ENCODE results near the gene CCDC102B.

The CCDC102B gene

DNA sequence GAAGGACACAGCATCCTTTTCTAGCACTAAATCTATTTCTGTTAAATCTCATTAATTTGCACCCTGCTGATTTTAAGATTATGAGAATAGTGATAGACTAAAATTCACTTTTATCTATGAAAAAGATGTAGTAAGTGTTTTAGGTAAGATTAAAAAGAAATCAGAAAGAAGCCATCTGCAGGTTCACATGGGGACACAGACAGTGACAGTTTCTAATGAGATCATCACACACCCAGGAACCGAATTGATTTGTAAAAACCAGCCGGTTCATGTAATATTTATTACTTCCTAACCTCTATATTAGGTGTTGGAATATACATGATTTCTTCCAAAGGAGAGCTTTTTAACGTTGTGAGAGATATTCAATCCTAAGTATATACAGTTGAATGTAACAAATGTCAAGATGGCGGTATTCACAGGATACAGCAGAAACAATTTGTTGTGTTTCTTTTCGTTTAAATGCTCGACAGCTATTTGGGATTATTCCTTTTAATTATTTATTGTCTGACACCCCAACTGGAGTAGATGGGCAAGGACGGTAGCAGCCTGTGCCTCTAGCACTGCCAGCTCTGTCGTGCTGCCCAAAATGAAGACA, 223.4 kb downstream of the CCDC102B start:
- no peaks in the 10 kb centered on the region for H3K79me2 ChIP-seq (ENCODE audit: insufficient read depth, low read depth)
- no peak overlapping the region for H3K27ac ChIP-seq
- no peak overlapping the region for H3K4me2 ChIP-seq
- H3K4me3 ChIP-seq (IDR thresholded peaks at IDR 0.05; ENCODE audit: insufficient read depth, low read depth, low read length) = no peak overlapping the region
- H2AFZ ChIP-seq (ENCODE audit: low read depth) = no peak overlapping the region
- H3K27me3 ChIP-seq (ENCODE audit: insufficient read depth, low read depth) = no peaks in the 10 kb centered on the region
- H3K9ac ChIP-seq = no peak overlapping the region
- no peaks in the 10 kb centered on the region for H4K20me1 ChIP-seq (ENCODE audit: insufficient read depth)
- TF ChIP-seq, protein P1, sequence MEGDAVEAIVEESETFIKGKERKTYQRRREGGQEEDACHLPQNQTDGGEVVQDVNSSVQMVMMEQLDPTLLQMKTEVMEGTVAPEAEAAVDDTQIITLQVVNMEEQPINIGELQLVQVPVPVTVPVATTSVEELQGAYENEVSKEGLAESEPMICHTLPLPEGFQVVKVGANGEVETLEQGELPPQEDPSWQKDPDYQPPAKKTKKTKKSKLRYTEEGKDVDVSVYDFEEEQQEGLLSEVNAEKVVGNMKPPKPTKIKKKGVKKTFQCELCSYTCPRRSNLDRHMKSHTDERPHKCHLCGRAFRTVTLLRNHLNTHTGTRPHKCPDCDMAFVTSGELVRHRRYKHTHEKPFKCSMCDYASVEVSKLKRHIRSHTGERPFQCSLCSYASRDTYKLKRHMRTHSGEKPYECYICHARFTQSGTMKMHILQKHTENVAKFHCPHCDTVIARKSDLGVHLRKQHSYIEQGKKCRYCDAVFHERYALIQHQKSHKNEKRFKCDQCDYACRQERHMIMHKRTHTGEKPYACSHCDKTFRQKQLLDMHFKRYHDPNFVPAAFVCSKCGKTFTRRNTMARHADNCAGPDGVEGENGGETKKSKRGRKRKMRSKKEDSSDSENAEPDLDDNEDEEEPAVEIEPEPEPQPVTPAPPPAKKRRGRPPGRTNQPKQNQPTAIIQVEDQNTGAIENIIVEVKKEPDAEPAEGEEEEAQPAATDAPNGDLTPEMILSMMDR (conservative IDR thresholded peaks at IDR 0.05; ENCODE audit: low read depth, low read length) = no peak
- no peaks in the 10 kb centered on the region for H3K36me3 ChIP-seq (ENCODE audit: insufficient read depth)
- no peaks in the 10 kb centered on the region for H3K4me1 ChIP-seq (ENCODE audit: low read depth, poor library complexity, severe bottlenecking)

- Histone ChIP-seq H3K4me1 (ENCODE audit: low read depth, poor library complexity, severe bottlenecking) (no peaks in the 10 kb centered on the region), H2AFZ (ENCODE audit: low read depth) (no peak overlapping the region), H3K79me2 (ENCODE audit: insufficient read depth, low read depth) (no peaks in the 10 kb centered on the region), H4K20me1 (ENCODE audit: insufficient read depth) (no peaks in the 10 kb centered on the region), H3K9ac (no peak overlapping the region), H3K36me3 (ENCODE audit: insufficient read depth) (no peaks in the 10 kb centered on the region), H3K27me3 (ENCODE audit: insufficient read depth, low read depth) (no peaks in the 10 kb centered on the region), H3K27ac (no peak overlapping the region), H3K4me3 (IDR thresholded peaks at IDR 0.05; ENCODE audit: insufficient read depth, low read depth, low read length) (no peak overlapping the region), H3K4me2 (no peak overlapping the region)
- TF ChIP-seq, protein P1 (conservative IDR thresholded peaks at IDR 0.05; ENCODE audit: low read depth, low read length) = no peak
Measured at GRCh38 chr18:69022426-69022825, 224.5 kb downstream of the CCDC102B start.

DNA sequence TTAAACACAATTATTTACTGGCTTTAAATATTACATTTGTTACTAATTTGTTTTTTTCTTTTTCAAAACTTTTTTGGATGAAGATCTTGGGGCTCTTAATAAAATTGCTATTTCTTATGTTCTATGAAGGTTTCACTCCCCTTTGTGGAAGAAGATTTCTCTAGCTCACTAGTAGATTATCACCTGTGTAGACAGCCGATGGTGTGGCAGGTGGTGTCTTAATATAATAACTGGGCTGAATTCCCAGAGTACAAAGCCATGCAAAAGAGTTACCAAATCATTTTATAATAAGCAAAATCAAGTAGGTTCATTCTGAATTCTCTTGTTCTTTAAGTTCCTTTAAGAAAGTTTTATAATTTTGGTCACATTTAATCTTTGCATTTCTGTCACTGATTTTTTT, 233.7 kb downstream of the CCDC102B start:
- H3K4me2 ChIP-seq = no peak overlapping the region
- H3K27me3 ChIP-seq (ENCODE audit: insufficient read depth, low read depth) = no peaks in the 10 kb centered on the region
- H3K4me1 ChIP-seq (ENCODE audit: low read depth, poor library complexity, severe bottlenecking) = no peaks in the 10 kb centered on the region
- H2AFZ ChIP-seq (ENCODE audit: low read depth) = no peak overlapping the region
- H4K20me1 ChIP-seq (ENCODE audit: insufficient read depth) = no peaks in the 10 kb centered on the region
- H3K27ac ChIP-seq = no peak overlapping the region
- no peaks in the 10 kb centered on the region for H3K36me3 ChIP-seq (ENCODE audit: insufficient read depth)
- no peak overlapping the region for H3K9ac ChIP-seq
- TF ChIP-seq, protein P1 (conservative IDR thresholded peaks at IDR 0.05; ENCODE audit: low read depth, low read length) = no peak
- H3K4me3 ChIP-seq (IDR thresholded peaks at IDR 0.05; ENCODE audit: insufficient read depth, low read depth, low read length) = no peak overlapping the region
- H3K79me2 ChIP-seq (ENCODE audit: insufficient read depth, low read depth) = no peaks in the 10 kb centered on the region

- H3K79me2 ChIP-seq (ENCODE audit: insufficient read depth, low read depth) = no peaks in the 10 kb centered on the region
- no peaks in the 10 kb centered on the region for H4K20me1 ChIP-seq (ENCODE audit: insufficient read depth)
- H3K27me3 ChIP-seq (ENCODE audit: insufficient read depth, low read depth) = no peaks in the 10 kb centered on the region
- no peak overlapping the region for H3K9ac ChIP-seq
- H3K4me1 ChIP-seq (ENCODE audit: low read depth, poor library complexity, severe bottlenecking) = no peaks in the 10 kb centered on the region
- no peak overlapping the region for H3K4me2 ChIP-seq
- H3K4me3 ChIP-seq (IDR thresholded peaks at IDR 0.05; ENCODE audit: insufficient read depth, low read depth, low read length) = no peak overlapping the region
- no peak overlapping the region for H3K27ac ChIP-seq
- no peaks in the 10 kb centered on the region for H3K36me3 ChIP-seq (ENCODE audit: insufficient read depth)
- TF ChIP-seq, protein P1 (conservative IDR thresholded peaks at IDR 0.05; ENCODE audit: low read depth, low read length) = no peak
- no peak overlapping the region for H2AFZ ChIP-seq (ENCODE audit: low read depth)
Measured at GRCh38 chr18:69032009-69032408, 234.1 kb downstream of the CCDC102B start.

All from KMS-11 (cell line).